ENCODE measurements around the gene IPPK.

DNA sequence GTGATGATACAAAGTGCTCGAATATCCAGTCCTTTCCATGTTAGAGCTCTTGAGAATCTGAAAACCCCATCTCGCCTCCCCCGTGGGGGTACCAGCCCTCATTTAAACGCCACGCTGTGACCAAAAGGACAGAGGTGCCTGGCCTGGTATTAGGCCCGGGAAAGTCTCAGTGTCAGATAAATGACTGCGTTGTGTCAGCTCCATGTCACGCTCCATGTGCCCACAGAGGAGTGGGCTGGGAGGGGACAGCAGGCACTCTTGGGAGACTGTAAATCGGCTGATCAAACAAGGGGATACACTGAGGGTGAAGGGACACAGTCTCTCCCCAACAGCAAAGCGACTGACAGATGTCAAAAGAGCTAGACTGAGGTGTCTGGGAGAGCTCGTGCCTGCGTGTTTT is 68.5 kb downstream of the IPPK start:
- TF ChIP-seq GATA2 (IDR thresholded peaks at IDR 0.05; ENCODE audit: low read depth, low read length) (no peak), GATA3 (IDR thresholded peaks at IDR 0.05; ENCODE audit: low read depth, low read length) (no peak)
